GM21367 (cell line): ENCODE measurements around the gene SAFB2.

Experiments used
- ATAC-seq: cut with Tn5 transposase; IDR thresholded peaks from one replicate; pipeline ENCODE4 v1.9.1; 2021; ENCODE audit not compliant: unreplicated experiment

The SAFB2 gene

DNA sequence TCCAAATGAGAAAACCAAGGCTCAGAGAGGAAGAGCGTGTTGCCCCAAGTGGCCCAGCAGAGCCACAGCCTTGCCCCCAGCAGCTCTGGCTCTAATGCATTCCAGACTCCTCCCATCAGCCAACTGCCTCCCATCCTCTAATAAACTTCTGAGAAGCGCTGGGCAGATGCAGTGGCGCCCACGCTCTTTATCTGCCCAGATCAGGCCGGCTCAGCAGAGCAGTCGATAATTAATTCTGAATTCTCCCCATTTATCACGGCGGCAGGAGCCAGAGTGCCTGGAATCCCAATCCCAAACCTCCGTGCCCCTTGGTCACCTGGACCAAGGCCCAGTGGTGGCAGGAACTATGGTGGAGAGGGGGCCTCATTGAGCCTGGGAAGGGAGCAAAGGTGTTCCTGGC lies 68.7 kb downstream of the SAFB2 start:
- ATAC-seq = no peak

DNA sequence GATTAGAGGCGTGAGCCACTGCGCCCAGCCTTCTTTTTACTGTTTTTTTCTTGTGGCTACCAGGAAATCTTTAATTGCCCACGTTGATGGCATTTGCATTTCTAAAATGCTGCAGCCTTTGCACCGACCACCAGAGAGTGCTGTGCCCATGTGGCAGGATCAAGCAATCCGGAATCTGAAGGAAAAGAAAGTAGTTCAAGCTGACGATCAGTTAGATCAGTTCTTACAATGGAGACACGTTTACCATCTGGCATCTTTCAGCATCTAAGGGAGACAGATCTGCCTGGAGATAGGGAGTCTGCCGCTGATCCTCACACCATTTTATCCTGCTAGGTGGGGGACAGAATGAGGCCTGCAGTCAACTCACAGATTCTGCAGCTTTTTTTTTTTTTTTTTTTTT lies 74.7 kb downstream of the SAFB2 start:
- no peak for ATAC-seq

DNA sequence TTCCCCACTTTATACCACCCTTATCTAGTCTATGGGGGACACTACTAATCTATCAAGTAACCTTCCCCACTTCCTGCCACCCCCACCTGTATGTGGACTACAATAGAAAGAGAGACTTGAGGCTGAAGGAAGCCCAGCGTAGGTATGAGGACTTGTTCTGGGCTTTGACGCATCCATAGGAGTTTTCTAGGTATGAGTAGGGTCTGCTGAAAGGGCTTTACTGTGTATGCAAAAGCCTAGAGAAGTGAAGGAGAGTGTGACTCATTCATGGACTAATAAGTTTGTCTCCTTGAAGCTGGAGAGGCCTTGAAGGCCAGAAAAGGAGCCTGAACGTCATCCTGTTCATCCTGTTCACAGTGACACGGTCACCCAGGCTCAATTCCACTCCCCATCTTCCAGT lies 76.6 kb downstream of the SAFB2 start:
- no peak for ATAC-seq

DNA sequence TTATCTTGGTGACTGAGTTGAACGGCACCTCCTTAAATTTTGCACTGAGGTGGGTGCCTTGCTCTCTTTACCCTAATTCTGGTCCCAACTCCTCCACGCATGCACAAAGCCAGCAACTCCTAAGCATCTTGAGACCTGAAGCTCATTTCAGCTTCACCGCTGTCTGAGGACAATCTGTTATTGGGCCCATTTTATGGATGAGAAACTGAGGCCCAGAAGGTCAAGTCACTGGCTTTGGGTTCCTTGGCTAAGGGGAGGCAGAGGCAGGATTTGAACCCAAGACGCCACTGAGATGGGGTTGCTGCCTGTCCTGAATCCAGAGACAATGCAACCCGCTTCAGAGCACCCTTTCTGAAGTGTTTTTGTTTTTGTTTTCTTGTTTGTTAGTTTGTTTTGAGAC lies 77.5 kb downstream of the SAFB2 start:
- ATAC-seq = no peak

DNA sequence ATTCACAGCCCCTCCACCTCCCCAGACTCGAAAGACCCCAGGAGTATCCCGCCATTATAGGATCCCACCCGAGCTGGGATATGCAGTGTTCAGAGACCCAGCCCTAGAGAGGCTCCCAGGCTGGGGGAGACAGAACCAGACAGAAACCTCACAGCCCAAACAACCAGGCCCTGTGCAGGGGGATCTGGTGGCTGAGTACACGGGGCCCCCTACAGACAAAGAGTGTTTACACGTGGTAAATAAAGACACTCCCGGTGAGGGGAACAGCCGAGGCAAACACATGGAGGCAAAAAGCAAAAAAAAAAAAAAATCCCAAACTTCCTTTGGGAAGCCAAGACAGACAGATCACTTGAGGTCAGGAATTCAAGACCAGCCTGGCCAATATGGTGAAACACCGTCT lies 79.9 kb downstream of the SAFB2 start:
- no peak for ATAC-seq

DNA sequence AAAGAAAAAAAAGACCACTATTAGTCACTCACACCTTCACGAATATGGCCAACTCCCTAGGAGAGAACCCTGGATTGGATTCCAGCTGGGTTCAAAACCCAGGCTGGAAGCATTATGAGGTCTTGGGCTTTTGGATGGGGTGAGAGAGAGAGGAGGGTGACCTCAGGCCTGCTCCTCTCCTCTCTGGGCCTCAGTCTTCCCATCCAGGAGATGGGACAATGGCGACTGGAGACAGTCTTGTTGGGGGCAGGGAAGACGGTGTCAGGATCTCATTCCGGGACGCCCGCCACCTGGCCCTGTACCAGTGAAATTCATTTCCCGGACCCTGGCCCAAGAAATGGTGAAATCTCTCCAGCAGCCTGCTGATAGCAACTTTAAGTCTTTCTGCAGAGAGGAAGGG lies 81.1 kb downstream of the SAFB2 start:
- no peak for ATAC-seq

DNA sequence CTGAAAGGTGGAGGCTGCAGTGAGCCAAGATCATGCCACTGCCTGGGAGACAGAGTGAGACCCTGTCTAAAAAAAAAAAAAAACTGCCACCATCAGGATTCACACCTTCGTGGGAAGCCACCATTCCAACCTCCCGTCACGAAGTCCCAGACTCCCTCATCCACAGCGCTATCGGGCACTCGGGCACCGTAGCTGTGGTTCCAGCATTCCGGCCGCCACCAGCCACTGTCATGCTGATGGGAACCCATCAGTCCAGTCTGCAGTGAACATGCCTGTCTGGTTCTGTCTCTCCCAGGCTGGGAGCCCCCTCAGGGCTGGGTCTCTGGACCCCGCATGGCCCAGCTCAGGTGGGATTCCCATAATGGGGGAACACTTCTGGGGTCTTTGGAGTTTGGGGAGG lies 82.4 kb downstream of the SAFB2 start:
- ATAC-seq = no peak

DNA sequence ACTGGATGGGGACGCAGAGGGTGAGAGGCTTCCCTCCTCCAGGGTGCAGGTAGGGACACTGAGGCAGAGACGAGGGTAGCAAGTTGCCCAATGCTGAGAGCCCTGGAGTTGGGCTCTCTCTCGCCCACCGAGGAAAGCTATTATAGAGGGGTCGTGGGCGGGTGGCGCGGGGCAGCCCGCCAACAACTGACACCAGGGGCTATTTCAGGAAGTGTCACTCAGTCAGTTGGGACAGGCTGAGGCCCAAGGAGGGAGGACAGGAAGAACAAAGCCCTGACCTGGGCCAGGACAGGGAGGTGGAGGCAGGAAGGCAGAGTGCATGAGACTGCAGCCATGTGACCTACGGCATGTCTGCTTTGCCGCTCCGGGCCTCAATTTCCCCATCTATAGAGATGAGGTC lies 84.7 kb downstream of the SAFB2 start:
- ATAC-seq = no peak
